ENCODE results near the gene CCL17. TPM values are rescaled to one million over a fixed set of nuclear protein-coding genes. Genes with fewer than 3 reads are reported as not detected.

Gene CCL17
- total RNA-seq, 1 experiment from 2014 or later: not detected

- BruUV-seq (replicated peaks): no TSS peak
- Mint-ChIP-seq H3K27ac (ENCODE audit: low read depth, unreplicated experiment) (no peak overlapping the region), H3K36me3 (ENCODE audit: insufficient read depth, unreplicated experiment) (peaks cover 7% of the 10 kb centered on the region), H3K9me3 (ENCODE audit: unreplicated experiment) (no peaks in the 10 kb centered on the region), H3K4me3 (ENCODE audit: unreplicated experiment) (no peak overlapping the region), H3K4me1 (ENCODE audit: insufficient read depth, unreplicated experiment) (peaks cover 21% of the 10 kb centered on the region), H3K27me3 (ENCODE audit: insufficient read depth, unreplicated experiment) (no peaks in the 10 kb centered on the region)
- DNase-seq (ENCODE audit: unreplicated experiment): peak; percentile 69
- peak; percentile 51 for TF ChIP-seq CTCF (IDR thresholded peaks at IDR 0.05; ENCODE audit: unreplicated experiment)
- ChIA-PET CTCF (interaction anchor here (0.6 to 9.6 kb wide), 11 partner anchors 9 to 341 kb away, joined by 3 to 129 read pairs (median 3); partner anchors contain the start of genes PSME3IP1 and RSPRY1), POLR2A (no interaction called here)
- intact Hi-C loops (cut with micrococcal nuclease): loop anchor here (1.0 kb wide), 1 partner anchor 122 kb away; no protein-coding TSS in a partner anchor
Observed at GRCh38 chr16:57422026-57422944, 17.7 kb downstream of the CCL17 start.

- no peak for TF ChIP-seq CTCF (IDR thresholded peaks at IDR 0.05; ENCODE audit: unreplicated experiment)
- BruUV-seq (replicated peaks): no TSS peak
- H3K27me3 Mint-ChIP-seq (ENCODE audit: insufficient read depth, unreplicated experiment): no peaks in the 10 kb centered on the region
- peaks cover 13% of the 10 kb centered on the region for H3K36me3 Mint-ChIP-seq (ENCODE audit: insufficient read depth, unreplicated experiment)
- no peaks in the 10 kb centered on the region for H3K9me3 Mint-ChIP-seq (ENCODE audit: unreplicated experiment)
- no peak overlapping the region for H3K27ac Mint-ChIP-seq (ENCODE audit: low read depth, unreplicated experiment)
- intact Hi-C loops (cut with micrococcal nuclease): no loop called here
- DNase-seq (ENCODE audit: unreplicated experiment): no peak
- H3K4me1 Mint-ChIP-seq (ENCODE audit: insufficient read depth, unreplicated experiment): peaks cover 16% of the 10 kb centered on the region
- no peak overlapping the region for H3K4me3 Mint-ChIP-seq (ENCODE audit: unreplicated experiment)
- ChIA-PET CTCF (interaction anchor here (0.6 to 9.6 kb wide), 4 partner anchors 28 to 238 kb away, joined by 3 to 129 read pairs (median 13); partner anchors contain the start of genes PSME3IP1 and RSPRY1), POLR2A (no interaction called here)
Observed at GRCh38 chr16:57423152-57423551, 18.6 kb downstream of the CCL17 start.

- Mint-ChIP-seq H3K27ac (ENCODE audit: low read depth, unreplicated experiment) (no peak overlapping the region), H3K4me3 (ENCODE audit: unreplicated experiment) (no peak overlapping the region), H3K9me3 (ENCODE audit: unreplicated experiment) (no peaks in the 10 kb centered on the region), H3K27me3 (ENCODE audit: insufficient read depth, unreplicated experiment) (no peaks in the 10 kb centered on the region), H3K4me1 (ENCODE audit: insufficient read depth, unreplicated experiment) (peaks cover 6% of the 10 kb centered on the region), H3K36me3 (ENCODE audit: insufficient read depth, unreplicated experiment) (peaks cover 27% of the 10 kb centered on the region)
- no peak for TF ChIP-seq CTCF (IDR thresholded peaks at IDR 0.05; ENCODE audit: unreplicated experiment)
- ChIA-PET CTCF (interaction anchor here (1.2 to 9.6 kb wide), 5 partner anchors 7 to 124 kb away, joined by 3 to 129 read pairs (median 5); no protein-coding TSS in a partner anchor), POLR2A (interaction anchor here (0.7 to 1.4 kb wide), 2 partner anchors 23 to 39 kb away, joined by 3 to 6 read pairs; partner anchors contain the start of genes CIAPIN1 and COQ9)
- DNase-seq (ENCODE audit: unreplicated experiment): no peak
- intact Hi-C loops (cut with micrococcal nuclease): no loop called here
- no TSS peak for BruUV-seq (replicated peaks)
Observed at GRCh38 chr16:57424583-57424982, 20.0 kb downstream of the CCL17 start.

- H3K4me1 Mint-ChIP-seq (ENCODE audit: insufficient read depth, unreplicated experiment): peaks cover 6% of the 10 kb centered on the region
- no peak for DNase-seq (ENCODE audit: unreplicated experiment)
- peaks cover 45% of the 10 kb centered on the region for H3K36me3 Mint-ChIP-seq (ENCODE audit: insufficient read depth, unreplicated experiment)
- H3K27me3 Mint-ChIP-seq (ENCODE audit: insufficient read depth, unreplicated experiment): no peaks in the 10 kb centered on the region
- no peak overlapping the region for H3K4me3 Mint-ChIP-seq (ENCODE audit: unreplicated experiment)
- no peak overlapping the region for H3K27ac Mint-ChIP-seq (ENCODE audit: low read depth, unreplicated experiment)
- no peak for TF ChIP-seq CTCF (IDR thresholded peaks at IDR 0.05; ENCODE audit: unreplicated experiment)
- ChIA-PET CTCF (interaction anchor here (0.9 to 3.3 kb wide), 2 partner anchors 9 to 36 kb away, joined by 3 to 33 read pairs; partner anchors contain the start of gene POLR2C), POLR2A (interaction anchor here (1.5 kb wide), 1 partner anchor 21 kb away, joined by 6 read pairs; the partner anchor contains the start of genes CIAPIN1 and COQ9)
- no TSS peak for BruUV-seq (replicated peaks)
- intact Hi-C loops (cut with micrococcal nuclease): no loop called here
- no peaks in the 10 kb centered on the region for H3K9me3 Mint-ChIP-seq (ENCODE audit: unreplicated experiment)
Observed at GRCh38 chr16:57426356-57426755, 21.8 kb downstream of the CCL17 start.
